NCI-H2107 (cell line): Measurements from ENCODE around the gene CCDC83.
"Not testable (repeated sequence)": the region's sequence is repeated elsewhere in the genome, so short reads cannot be mapped to it uniquely, and the experiment has no call there.

ENCODE experiments used
- DNase-seq: peaks from one replicate; lab custom pipeline; 2025; lab: John Stamatoyannopoulos, UW

Gene CCDC83

GRCh38 chr11:85835729-85836128 is 19.5 kb upstream of the CCDC83 start:
- DNase-seq = no peak

- not testable (repeated sequence) for DNase-seq
These were observed 14.3 kb upstream of the CCDC83 start for GRCh38 chr11:85840932-85841331.

GRCh38 chr11:85843929-85844328 is 11.3 kb upstream of the CCDC83 start:
- DNase-seq = no peak

GRCh38 chr11:85844439-85845123 is 10.6 kb upstream of the CCDC83 start:
- no peak for DNase-seq

GRCh38 chr11:85845124-85845631 is 10.0 kb upstream of the CCDC83 start:
- DNase-seq = no peak

GRCh38 chr11:85847436-85847835 is 7.7 kb upstream of the CCDC83 start:
- DNase-seq = no peak

GRCh38 chr11:85848006-85848405 is 7.2 kb upstream of the CCDC83 start:
- no peak for DNase-seq

- no peak for DNase-seq
These were observed 6.6 kb upstream of the CCDC83 start for GRCh38 chr11:85848556-85848955.

- not testable (repeated sequence) for DNase-seq
These were observed 2.4 kb upstream of the CCDC83 start for GRCh38 chr11:85852754-85853153.

- not testable (repeated sequence) for DNase-seq
These were observed 1.6 kb upstream of the CCDC83 start for GRCh38 chr11:85853541-85853940.

GRCh38 chr11:85854212-85854556 is 999 bp upstream of the CCDC83 start:
- no peak for DNase-seq

GRCh38 chr11:85854557-85855340 is 434 bp upstream of the CCDC83 start:
- peak; percentile 84 for DNase-seq

- no peak for DNase-seq
These were observed 1.9 kb downstream of the CCDC83 start for GRCh38 chr11:85857098-85857497.

GRCh38 chr11:85859541-85859940 is 4.4 kb downstream of the CCDC83 start:
- DNase-seq = not testable (repeated sequence)

- no peak for DNase-seq
These were observed 8.7 kb downstream of the CCDC83 start for GRCh38 chr11:85863855-85864254.

GRCh38 chr11:85866137-85866827 is 11.1 kb downstream of the CCDC83 start:
- DNase-seq = no peak

- DNase-seq = no peak
These were observed 12.6 kb downstream of the CCDC83 start for GRCh38 chr11:85867751-85868150.

GRCh38 chr11:85869781-85870180 is 14.6 kb downstream of the CCDC83 start:
- no peak for DNase-seq

- DNase-seq = no peak
These were observed 19.1 kb downstream of the CCDC83 start for GRCh38 chr11:85874265-85874664.

- DNase-seq = no peak
These were observed 20.3 kb downstream of the CCDC83 start for GRCh38 chr11:85875505-85875904.

GRCh38 chr11:85884581-85885021 is 29.4 kb downstream of the CCDC83 start:
- DNase-seq = no peak
